ENCODE results near the gene WDFY1. TPM values are rescaled to one million over a fixed set of nuclear protein-coding genes. Genes with fewer than 3 reads are reported as not detected.

Gene WDFY1
- total RNA-seq, 4 donors from 2014 or later = 19.4 to 29.2 (median 24.7) TPM

DNA sequence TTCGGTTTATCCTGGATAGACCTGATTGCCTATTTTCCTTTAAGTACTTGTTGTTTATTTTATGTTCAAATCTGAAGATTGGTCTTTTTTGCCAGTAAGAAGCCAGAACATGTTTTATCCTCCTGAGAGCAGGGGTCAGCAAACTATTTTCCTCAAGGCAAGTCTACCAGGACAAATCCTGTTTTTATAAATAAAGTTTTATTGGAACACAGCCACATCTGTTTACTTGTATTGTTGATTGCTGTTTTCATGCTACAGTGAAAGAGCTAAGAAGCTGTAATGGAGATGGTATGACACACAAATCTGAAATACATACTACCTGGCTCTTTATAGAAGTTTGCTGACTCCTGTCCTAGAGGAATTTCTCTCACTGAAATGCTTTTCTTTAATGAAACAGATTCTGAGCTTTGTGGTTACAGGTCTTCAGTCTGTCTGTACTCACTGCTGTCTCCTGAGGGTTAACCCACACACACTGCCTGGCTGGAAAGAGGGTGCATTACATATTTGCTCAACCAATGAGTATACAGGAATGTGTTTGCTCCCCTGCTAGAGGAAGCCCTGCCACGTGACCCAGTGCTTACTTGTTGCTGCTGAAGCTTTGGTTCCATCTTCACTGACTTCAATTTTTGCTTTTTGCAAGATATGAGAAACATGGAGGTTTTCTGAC lies 34.7 kb upstream of the WDFY1 start:
- H3K36me3 ChIP-seq = peaks cover 0 to 8% (median 0%) of the 10 kb centered on the region in 4 donors
- no peak overlapping the region for H3K27ac ChIP-seq (replicated peaks in 1 of 4)
- no peaks in the 10 kb centered on the region for H3K4me1 ChIP-seq
- H3K9me3 ChIP-seq = no peaks in the 10 kb centered on the region
- intact Hi-C loops (cut with DNase I) = no loop called here
- no peak for TF ChIP-seq POLR2A (IDR thresholded peaks at IDR 0.05; ENCODE audit: low read depth)
- TF ChIP-seq CTCF (IDR thresholded peaks at IDR 0.05) = no peak
- no peak for TF ChIP-seq POLR2AphosphoS5 (IDR thresholded peaks at IDR 0.05)
- no peak for TF ChIP-seq EP300 (IDR thresholded peaks at IDR 0.05)
- WGBS = 90% methylated on average over 2 of the region's 2 CpGs
- no peak overlapping the region for H3K4me3 ChIP-seq
- H3K27me3 ChIP-seq = no peaks in the 10 kb centered on the region
- DNase-seq (ENCODE audit: extremely low spot score) = no peak

- 91% methylated on average over 4 of the region's 4 CpGs for WGBS
- intact Hi-C loops (cut with DNase I) = no loop called here
- no peaks in the 10 kb centered on the region for H3K27me3 ChIP-seq
- no peak overlapping the region for H3K4me3 ChIP-seq
- TF ChIP-seq POLR2AphosphoS5 (IDR thresholded peaks at IDR 0.05) (no peak), EP300 (IDR thresholded peaks at IDR 0.05) (no peak), POLR2A (IDR thresholded peaks at IDR 0.05; ENCODE audit: low read depth) (no peak), CTCF (IDR thresholded peaks at IDR 0.05) (no peak)
- no peaks in the 10 kb centered on the region for H3K4me1 ChIP-seq
- H3K9me3 ChIP-seq = no peaks in the 10 kb centered on the region
- DNase-seq (ENCODE audit: extremely low spot score) = no peak
- H3K27ac ChIP-seq (replicated peaks in 1 of 4) = no peak overlapping the region
- no peaks in the 10 kb centered on the region for H3K36me3 ChIP-seq
Measured at GRCh38 chr2:223978451-223978850, 33.3 kb upstream of the WDFY1 start.

DNA sequence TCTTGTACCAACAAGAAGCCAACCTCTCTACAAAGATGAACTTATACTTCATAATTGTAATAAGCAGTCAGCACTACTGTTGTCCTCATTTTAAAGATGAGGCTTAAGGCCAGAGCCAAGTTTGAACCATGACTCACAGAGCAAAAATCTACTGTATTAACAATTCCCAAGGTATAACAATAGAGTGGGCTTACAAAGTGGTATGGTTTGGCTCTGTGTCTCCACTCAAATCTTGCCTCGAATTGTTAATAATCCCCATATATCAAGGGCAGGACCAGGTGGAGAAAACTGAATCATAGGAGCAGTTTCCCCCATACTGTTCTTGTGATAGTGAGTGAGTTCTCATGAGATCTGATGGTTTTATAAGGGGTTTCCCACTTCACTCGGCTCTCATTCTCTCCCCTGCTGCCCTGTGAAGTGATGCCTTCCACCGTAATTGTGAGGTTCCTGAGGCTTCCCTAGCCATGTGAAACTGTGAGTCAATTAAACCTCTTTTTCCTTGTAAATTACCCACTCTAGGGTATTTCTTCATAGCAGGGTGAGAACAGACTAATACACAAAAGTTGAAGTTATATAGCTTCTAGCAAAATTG lies 31.6 kb upstream of the WDFY1 start:
- H3K27me3 ChIP-seq = no peaks in the 10 kb centered on the region
- 56% methylated on average over 3 of the region's 3 CpGs for WGBS
- DNase-seq (ENCODE audit: extremely low spot score) = no peak
- no peak overlapping the region for H3K27ac ChIP-seq (replicated peaks in 1 of 4)
- H3K36me3 ChIP-seq = no peaks in the 10 kb centered on the region
- no peaks in the 10 kb centered on the region for H3K9me3 ChIP-seq
- no peak overlapping the region for H3K4me3 ChIP-seq
- H3K4me1 ChIP-seq = no peaks in the 10 kb centered on the region
- intact Hi-C loops (cut with DNase I) = no loop called here
- TF ChIP-seq POLR2AphosphoS5 (IDR thresholded peaks at IDR 0.05) = no peak
- TF ChIP-seq CTCF (IDR thresholded peaks at IDR 0.05) = no peak
- TF ChIP-seq POLR2A (IDR thresholded peaks at IDR 0.05; ENCODE audit: low read depth) = no peak
- no peak for TF ChIP-seq EP300 (IDR thresholded peaks at IDR 0.05)

DNA sequence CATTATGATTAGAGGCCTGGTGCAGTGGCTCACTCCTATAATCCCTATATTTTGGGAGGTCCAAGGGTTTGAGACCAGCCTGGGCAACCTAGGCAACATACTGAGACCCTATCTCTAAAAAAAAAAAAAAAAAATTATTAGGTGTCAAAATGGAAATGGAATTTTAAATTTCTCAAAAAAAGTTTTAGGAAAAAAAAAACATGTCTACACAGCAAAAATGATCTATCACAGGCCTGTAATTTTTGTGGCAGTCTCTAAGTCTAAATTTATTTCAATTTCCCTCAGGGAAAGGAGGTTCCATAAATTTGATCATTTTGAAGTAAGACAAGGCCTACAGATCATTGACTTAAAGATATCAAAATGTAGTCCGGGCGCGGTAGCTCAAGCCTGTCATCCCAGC lies 28.5 kb upstream of the WDFY1 start:
- intact Hi-C loops (cut with DNase I) = no loop called here
- 96% methylated on average over 3 of the region's 3 CpGs for WGBS

DNA sequence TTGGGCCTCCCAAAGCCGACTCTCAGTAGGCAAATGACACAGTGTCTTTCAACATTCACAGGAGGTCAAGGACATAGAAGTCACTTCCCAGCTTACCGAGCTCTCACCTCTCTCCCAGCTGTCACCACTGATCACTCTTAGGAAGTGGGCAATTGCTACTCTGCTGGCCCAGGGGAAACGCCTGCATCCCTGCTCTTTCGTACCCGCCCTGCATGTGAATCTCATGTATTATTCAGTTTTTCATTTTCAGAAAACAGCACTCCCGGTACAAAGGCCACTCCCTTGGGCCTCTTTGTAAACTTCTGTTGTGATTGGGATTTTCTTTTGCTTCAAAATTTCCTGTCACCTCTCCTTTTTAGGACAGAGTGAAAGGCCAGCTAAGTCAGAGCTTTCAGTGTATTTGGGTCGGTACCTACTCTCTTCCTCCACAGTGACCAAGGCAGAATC lies 27.5 kb upstream of the WDFY1 start:
- intact Hi-C loops (cut with DNase I) = no loop called here
- peaks cover 0 to 16% (median 8%) of the 10 kb centered on the region in 4 donors for H3K36me3 ChIP-seq
- no peaks in the 10 kb centered on the region for H3K9me3 ChIP-seq
- TF ChIP-seq POLR2A (IDR thresholded peaks at IDR 0.05; ENCODE audit: low read depth) (no peak), EP300 (IDR thresholded peaks at IDR 0.05) (no peak), POLR2AphosphoS5 (IDR thresholded peaks at IDR 0.05) (no peak), CTCF (IDR thresholded peaks at IDR 0.05) (no peak)
- no peak overlapping the region for H3K4me3 ChIP-seq
- H3K4me1 ChIP-seq = peaks cover 0 to 5% (median 2%) of the 10 kb centered on the region in 4 donors
- no peak for DNase-seq (ENCODE audit: extremely low spot score)
- H3K27ac ChIP-seq (replicated peaks in 1 of 4) = no peak overlapping the region
- WGBS = 88% methylated on average over 7 of the region's 7 CpGs
- no peaks in the 10 kb centered on the region for H3K27me3 ChIP-seq

More for the DNA sequence above, 28.5 kb upstream of the WDFY1 start:
- H3K4me3 ChIP-seq = no peak overlapping the region
- DNase-seq (ENCODE audit: extremely low spot score) = no peak
- no peaks in the 10 kb centered on the region for H3K9me3 ChIP-seq
- no peak for TF ChIP-seq POLR2A (IDR thresholded peaks at IDR 0.05; ENCODE audit: low read depth)
- no peak for TF ChIP-seq EP300 (IDR thresholded peaks at IDR 0.05)
- no peak for TF ChIP-seq POLR2AphosphoS5 (IDR thresholded peaks at IDR 0.05)
- H3K36me3 ChIP-seq = peaks cover 0 to 7% (median under 1%) of the 10 kb centered on the region in 4 donors
- H3K4me1 ChIP-seq = peaks cover 0 to 5% (median 2%) of the 10 kb centered on the region in 4 donors
- no peak overlapping the region for H3K27ac ChIP-seq (replicated peaks in 1 of 4)
- no peaks in the 10 kb centered on the region for H3K27me3 ChIP-seq

Measured in esophagus muscularis mucosa (tissue), 4 donors.